ENCODE results near the gene CEP126.
"Not testable (repeated sequence)": the region's sequence is repeated elsewhere in the genome, so short reads cannot be mapped to it uniquely, and the experiment has no call there.

The CEP126 gene

GRCh38 chr11:101960231-101960630, 45.4 kb downstream of the CEP126 start:
- H3K36me3 Mint-ChIP-seq (ENCODE audit: low read depth), result peaks cover 19% of the 10 kb centered on the region
- H3K27me3 Mint-ChIP-seq, result no peaks in the 10 kb centered on the region
- H3K4me3 Mint-ChIP-seq, result no peak overlapping the region
- no peaks in the 10 kb centered on the region for H3K4me1 Mint-ChIP-seq (ENCODE audit: low read depth)
- H3K27ac Mint-ChIP-seq, result no peak overlapping the region
- no peaks in the 10 kb centered on the region for H3K9me3 Mint-ChIP-seq

- not testable (repeated sequence) for H3K27me3 Mint-ChIP-seq; H3K27ac Mint-ChIP-seq; H3K9me3 Mint-ChIP-seq; H3K4me1 Mint-ChIP-seq (ENCODE audit: low read depth); H3K4me3 Mint-ChIP-seq
- H3K36me3 Mint-ChIP-seq (ENCODE audit: low read depth), result peaks cover 18% of the 10 kb centered on the region
Measured at GRCh38 chr11:101964200-101964599, 49.4 kb downstream of the CEP126 start.

DNA sequence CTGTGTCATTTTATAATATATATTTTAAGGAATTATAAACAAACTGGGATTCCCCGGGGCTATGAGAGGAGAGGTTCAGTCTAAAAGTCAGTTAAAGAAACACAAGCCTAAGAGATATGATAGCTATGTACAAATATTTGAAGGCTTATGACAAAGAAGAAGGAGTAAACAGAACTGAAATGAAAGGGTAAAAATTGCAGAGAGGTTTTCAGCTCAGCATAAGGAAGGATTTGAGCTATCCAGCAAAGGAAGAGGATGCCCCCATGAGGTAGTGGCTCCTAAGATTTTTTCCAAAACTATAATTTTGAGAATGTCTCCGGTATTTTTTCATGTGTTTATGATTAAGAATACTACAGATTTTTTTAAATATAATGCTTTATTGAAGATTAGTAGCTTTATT, 59.4 kb downstream of the CEP126 start:
- Mint-ChIP-seq H3K4me1 (ENCODE audit: low read depth) (no peaks in the 10 kb centered on the region), H3K27ac (no peak overlapping the region), H3K4me3 (no peak overlapping the region), H3K9me3 (peaks cover 6% of the 10 kb centered on the region), H3K36me3 (ENCODE audit: low read depth) (no peaks in the 10 kb centered on the region), H3K27me3 (no peaks in the 10 kb centered on the region)

DNA sequence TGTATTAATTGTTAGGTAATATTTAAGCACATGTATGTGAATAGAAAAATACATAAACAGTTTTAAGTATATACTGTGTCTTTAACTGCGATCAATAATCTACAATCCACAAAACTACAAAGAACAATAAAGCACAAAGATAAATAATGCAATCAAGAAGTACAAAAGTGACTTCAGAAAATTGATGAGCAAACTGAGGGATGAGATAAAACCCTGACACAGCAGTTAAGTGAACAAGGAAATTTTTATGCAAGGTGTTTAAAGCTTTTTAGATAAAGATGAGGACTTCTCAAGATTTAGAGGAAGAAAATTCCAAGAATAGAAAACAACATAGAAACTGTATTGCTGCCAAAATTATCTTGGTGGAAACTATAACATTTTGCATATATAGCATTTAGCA, 60.0 kb downstream of the CEP126 start:
- no peak overlapping the region for H3K27ac Mint-ChIP-seq
- peaks cover 6% of the 10 kb centered on the region for H3K9me3 Mint-ChIP-seq
- no peaks in the 10 kb centered on the region for H3K36me3 Mint-ChIP-seq (ENCODE audit: low read depth)
- no peaks in the 10 kb centered on the region for H3K4me1 Mint-ChIP-seq (ENCODE audit: low read depth)
- H3K27me3 Mint-ChIP-seq, result no peaks in the 10 kb centered on the region
- H3K4me3 Mint-ChIP-seq, result no peak overlapping the region

DNA sequence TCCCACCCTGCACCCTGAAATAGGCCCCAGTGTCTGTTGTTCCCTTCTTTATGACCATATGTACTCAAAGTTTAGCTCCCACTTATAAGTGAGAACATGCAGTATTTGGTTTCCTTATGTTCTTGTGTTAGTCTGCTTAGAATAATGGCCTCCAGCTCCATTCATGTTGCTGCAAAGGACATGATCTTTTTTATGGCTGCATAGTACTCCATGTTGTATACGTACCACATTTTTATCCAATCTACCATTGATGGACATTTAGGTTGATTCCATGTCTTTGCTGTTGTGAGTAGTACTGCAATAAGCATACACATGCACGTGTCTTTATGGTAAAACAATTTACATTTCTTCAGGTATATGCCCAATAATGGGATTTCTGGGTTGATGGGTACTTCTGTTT, 60.9 kb downstream of the CEP126 start:
- Mint-ChIP-seq H3K4me3 (no peak overlapping the region), H3K9me3 (peaks cover 6% of the 10 kb centered on the region), H3K4me1 (ENCODE audit: low read depth) (no peaks in the 10 kb centered on the region), H3K27me3 (no peaks in the 10 kb centered on the region), H3K36me3 (ENCODE audit: low read depth) (no peaks in the 10 kb centered on the region), H3K27ac (no peak overlapping the region)

- Mint-ChIP-seq H3K36me3 (ENCODE audit: low read depth) (no peaks in the 10 kb centered on the region), H3K4me3 (no peak overlapping the region), H3K4me1 (ENCODE audit: low read depth) (no peaks in the 10 kb centered on the region), H3K27me3 (no peaks in the 10 kb centered on the region), H3K9me3 (no peaks in the 10 kb centered on the region), H3K27ac (no peak overlapping the region)
Measured at GRCh38 chr11:101987370-101987769, 72.6 kb downstream of the CEP126 start.

GRCh38 chr11:101993172-101993571, 78.4 kb downstream of the CEP126 start:
- Mint-ChIP-seq H3K9me3 (no peaks in the 10 kb centered on the region), H3K27ac (no peak overlapping the region), H3K27me3 (no peaks in the 10 kb centered on the region), H3K36me3 (ENCODE audit: low read depth) (no peaks in the 10 kb centered on the region), H3K4me1 (ENCODE audit: low read depth) (no peaks in the 10 kb centered on the region), H3K4me3 (no peak overlapping the region)

GRCh38 chr11:101994052-101994469, 79.3 kb downstream of the CEP126 start:
- not testable (repeated sequence) for H3K36me3 Mint-ChIP-seq (ENCODE audit: low read depth); H3K27ac Mint-ChIP-seq; H3K9me3 Mint-ChIP-seq; H3K27me3 Mint-ChIP-seq; H3K4me1 Mint-ChIP-seq (ENCODE audit: low read depth); H3K4me3 Mint-ChIP-seq

DNA sequence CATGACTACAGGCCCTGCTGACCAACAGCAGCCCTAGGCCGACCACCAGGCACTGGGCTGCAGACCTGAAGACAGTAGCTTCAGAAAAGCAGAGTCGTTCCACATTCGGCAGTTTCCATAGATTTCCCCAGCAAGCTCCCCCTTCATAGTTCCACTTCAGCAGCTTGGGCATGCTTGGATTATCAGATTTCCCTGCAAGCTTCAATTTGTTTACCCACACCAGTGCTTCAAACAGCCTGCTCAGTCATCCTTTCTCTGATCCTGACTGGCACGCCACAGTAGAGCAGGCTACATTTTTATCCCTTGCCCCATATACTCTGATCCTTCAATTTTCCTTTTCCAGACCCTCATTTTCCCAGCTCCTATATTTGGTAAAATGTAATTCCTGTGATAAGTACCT, 81.3 kb downstream of the CEP126 start:
- Mint-ChIP-seq H3K4me3 (no peak overlapping the region), H3K4me1 (ENCODE audit: low read depth) (no peaks in the 10 kb centered on the region), H3K27me3 (no peaks in the 10 kb centered on the region), H3K27ac (no peak overlapping the region), H3K36me3 (ENCODE audit: low read depth) (no peaks in the 10 kb centered on the region), H3K9me3 (no peaks in the 10 kb centered on the region)

- H3K9me3 Mint-ChIP-seq, result no peaks in the 10 kb centered on the region
Measured at GRCh38 chr11:102001657-102002338, 87.0 kb downstream of the CEP126 start.

DNA sequence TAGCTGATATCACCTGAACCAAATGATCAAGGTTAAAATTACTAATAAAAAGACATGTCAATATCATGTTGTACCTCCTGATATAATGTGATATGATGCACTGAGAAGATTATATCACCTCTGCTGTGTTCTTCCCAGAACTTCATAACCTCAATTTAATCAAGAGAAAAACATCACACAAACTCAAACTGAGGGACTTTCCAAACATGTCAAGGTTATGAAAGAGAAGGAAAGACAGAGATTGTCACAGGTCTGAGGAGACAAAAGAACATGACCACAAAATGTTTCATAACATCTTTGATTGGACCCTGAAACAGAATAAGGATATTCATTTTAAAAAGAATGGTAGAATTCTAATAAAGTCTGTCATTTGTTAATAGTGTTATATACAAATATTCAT, 89.4 kb downstream of the CEP126 start:
- H3K27me3 Mint-ChIP-seq, result no peaks in the 10 kb centered on the region
- H3K4me3 Mint-ChIP-seq, result no peak overlapping the region
- no peaks in the 10 kb centered on the region for H3K36me3 Mint-ChIP-seq (ENCODE audit: low read depth)
- H3K4me1 Mint-ChIP-seq (ENCODE audit: low read depth), result no peaks in the 10 kb centered on the region
- no peak overlapping the region for H3K27ac Mint-ChIP-seq
- no peaks in the 10 kb centered on the region for H3K9me3 Mint-ChIP-seq

More at GRCh38 chr11:102001657-102002338, 87.0 kb downstream of the CEP126 start:
- no peaks in the 10 kb centered on the region for H3K36me3 Mint-ChIP-seq (ENCODE audit: low read depth)
- no peaks in the 10 kb centered on the region for H3K27me3 Mint-ChIP-seq
- no peak overlapping the region for H3K27ac Mint-ChIP-seq
- no peak overlapping the region for H3K4me3 Mint-ChIP-seq
- H3K4me1 Mint-ChIP-seq (ENCODE audit: low read depth), result no peaks in the 10 kb centered on the region

DNA sequence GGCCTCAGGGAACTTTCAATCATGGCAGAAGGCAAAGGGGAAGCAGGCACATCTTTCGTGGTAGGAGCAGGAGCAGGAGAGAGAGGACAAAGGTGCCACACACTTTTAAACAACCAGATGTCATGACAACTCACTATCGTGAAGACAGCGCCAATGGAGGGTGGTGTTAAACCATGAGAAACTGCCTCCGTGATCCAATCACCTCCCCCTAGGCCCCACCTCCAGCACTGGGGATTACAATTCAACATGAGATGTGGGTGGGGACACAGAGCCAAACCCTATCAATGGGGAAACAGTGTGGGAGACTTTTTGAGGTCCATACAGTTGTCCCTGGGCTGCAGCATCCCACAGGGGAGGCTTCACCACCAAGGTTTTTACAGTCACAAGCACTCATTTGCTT, 90.5 kb downstream of the CEP126 start:
- H3K27ac Mint-ChIP-seq, result no peak overlapping the region
- H3K27me3 Mint-ChIP-seq, result peaks cover 7% of the 10 kb centered on the region
- H3K4me1 Mint-ChIP-seq (ENCODE audit: low read depth), result no peaks in the 10 kb centered on the region
- no peak overlapping the region for H3K4me3 Mint-ChIP-seq
- H3K36me3 Mint-ChIP-seq (ENCODE audit: low read depth), result no peaks in the 10 kb centered on the region
- H3K9me3 Mint-ChIP-seq, result no peaks in the 10 kb centered on the region

GRCh38 chr11:102006835-102007566, 92.2 kb downstream of the CEP126 start:
- H3K4me3 Mint-ChIP-seq, result no peak overlapping the region
- no peaks in the 10 kb centered on the region for H3K36me3 Mint-ChIP-seq (ENCODE audit: low read depth)
- no peak overlapping the region for H3K27ac Mint-ChIP-seq
- H3K9me3 Mint-ChIP-seq, result no peaks in the 10 kb centered on the region
- H3K4me1 Mint-ChIP-seq (ENCODE audit: low read depth), result no peaks in the 10 kb centered on the region
- peaks cover 11% of the 10 kb centered on the region for H3K27me3 Mint-ChIP-seq

DNA sequence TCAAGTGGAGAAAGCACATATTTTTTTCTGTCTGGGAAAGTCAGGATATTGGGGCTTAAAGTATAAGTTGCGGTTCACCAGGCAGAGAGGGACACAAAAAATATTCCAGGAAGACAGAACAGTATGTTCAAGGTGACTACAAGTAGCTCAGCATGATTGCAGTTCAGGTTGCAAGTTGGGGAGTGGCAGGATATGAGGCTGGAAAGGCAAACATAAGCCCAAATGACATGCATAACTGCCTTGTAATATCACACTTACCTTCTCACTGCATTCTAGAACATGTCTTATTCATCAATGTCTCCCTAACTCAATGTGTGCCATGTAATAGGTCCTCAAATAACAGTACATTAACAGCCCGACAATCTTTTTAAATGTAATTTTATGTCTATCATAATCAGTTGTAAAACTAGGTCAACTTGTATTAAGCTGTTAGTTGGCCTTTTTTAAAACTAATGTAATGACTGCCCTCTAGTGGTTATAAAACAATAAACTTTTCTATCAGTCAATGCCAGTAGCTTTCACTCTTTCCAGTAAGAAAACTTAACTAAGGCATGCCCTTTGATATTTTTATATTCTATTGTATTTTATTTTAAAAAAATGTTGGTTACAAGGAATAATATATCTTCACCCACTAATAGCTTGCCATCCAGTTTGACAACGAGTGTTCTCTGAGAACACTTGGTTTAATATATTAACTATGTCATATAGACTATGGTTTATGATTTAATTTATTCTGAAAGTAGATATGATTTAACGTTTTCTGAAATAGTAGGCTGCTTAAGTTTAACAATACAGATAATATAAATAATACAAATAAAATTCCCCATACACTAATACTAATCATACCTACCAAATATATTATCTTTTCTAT, 93.0 kb downstream of the CEP126 start:
- no peaks in the 10 kb centered on the region for H3K36me3 Mint-ChIP-seq (ENCODE audit: low read depth)
- no peaks in the 10 kb centered on the region for H3K9me3 Mint-ChIP-seq
- no peak overlapping the region for H3K27ac Mint-ChIP-seq
- H3K4me1 Mint-ChIP-seq (ENCODE audit: low read depth), result no peaks in the 10 kb centered on the region
- H3K4me3 Mint-ChIP-seq, result no peak overlapping the region
- H3K27me3 Mint-ChIP-seq, result peaks cover 16% of the 10 kb centered on the region
